Measurements from ENCODE around the gene MRPL2.

MRPL2 gene

GRCh38 chr6:43059168-43060033, at the start of gene MRPL2, which contains the start of gene KLC4:
MRPL2 (minus strand) TSS chr6:43059434; CDS start chr6:43059381, 53 bp downstream.
KLC4 (plus strand) TSS chr6:43059631; CDS start chr6:43061336, 1,705 bp downstream.
- DNase-seq = peak; percentile 92

GRCh38 chr6:43107344-43108062, 48.3 kb upstream of the MRPL2 start:
- DNase-seq = no peak

- no peak for DNase-seq
These were observed 46.4 kb upstream of the MRPL2 start for GRCh38 chr6:43105538-43106222.

- no peak for DNase-seq
These were observed 44.1 kb upstream of the MRPL2 start for GRCh38 chr6:43103253-43103876.

- DNase-seq = no peak
These were observed 42.3 kb upstream of the MRPL2 start for GRCh38 chr6:43101497-43101896.

- no peak for DNase-seq
These were observed 38.3 kb upstream of the MRPL2 start for GRCh38 chr6:43097502-43097901.

- DNase-seq = no peak
These were observed 37.9 kb upstream of the MRPL2 start for GRCh38 chr6:43097098-43097489.

- no peak for DNase-seq
These were observed 37.3 kb upstream of the MRPL2 start for GRCh38 chr6:43096451-43097097.

GRCh38 chr6:43095939-43096338, 36.7 kb upstream of the MRPL2 start:
- DNase-seq = no peak

- DNase-seq = no peak
These were observed 34.4 kb upstream of the MRPL2 start for GRCh38 chr6:43093436-43094289.

- DNase-seq = no peak
These were observed 33.4 kb upstream of the MRPL2 start for GRCh38 chr6:43092635-43093034.

GRCh38 chr6:43091436-43091991, 32.3 kb upstream of the MRPL2 start:
- no peak for DNase-seq

- no peak for DNase-seq
These were observed 31.8 kb upstream of the MRPL2 start for GRCh38 chr6:43091020-43091419.

GRCh38 chr6:43090559-43090956, 31.3 kb upstream of the MRPL2 start:
- DNase-seq = no peak

GRCh38 chr6:43089874-43090558, 30.8 kb upstream of the MRPL2 start:
- DNase-seq = no peak

GRCh38 chr6:43089467-43089866, 30.2 kb upstream of the MRPL2 start:
- no peak for DNase-seq

- DNase-seq = no peak
These were observed 29.4 kb upstream of the MRPL2 start for GRCh38 chr6:43088654-43089056.

- DNase-seq = no peak
These were observed 26.9 kb upstream of the MRPL2 start for GRCh38 chr6:43086022-43086658.

GRCh38 chr6:43082806-43083655, 23.8 kb upstream of the MRPL2 start:
- DNase-seq = no peak

Data from activated CD4-positive, CD25-positive, alpha-beta regulatory T cell treated with anti-CD3 and anti-CD28 coated beads, Interleukin-2, amount 50 U/mL, for 72 hours (primary cell).